Left kidney (tissue), 2 donors: ENCODE measurements around the gene SYNGR4. TPM values are rescaled to one million over a fixed set of nuclear protein-coding genes. Genes with fewer than 3 reads are reported as not detected.

ENCODE experiments used
- DNase-seq: peaks from one replicate; pipeline ENCODE4 v3.0.0-alpha.2; 2013
- polyA plus RNA-seq: library from polyadenylated mRNA; unstranded; fragments of 120-200 nt; gene quantifications from one replicate; pipeline ENCODE4 v1.2.1, GENCODE V29; 2013; ENCODE audit not compliant: insufficient read length

The SYNGR4 gene
- polyA plus RNA-seq, 1 donor, result not detected

DNA sequence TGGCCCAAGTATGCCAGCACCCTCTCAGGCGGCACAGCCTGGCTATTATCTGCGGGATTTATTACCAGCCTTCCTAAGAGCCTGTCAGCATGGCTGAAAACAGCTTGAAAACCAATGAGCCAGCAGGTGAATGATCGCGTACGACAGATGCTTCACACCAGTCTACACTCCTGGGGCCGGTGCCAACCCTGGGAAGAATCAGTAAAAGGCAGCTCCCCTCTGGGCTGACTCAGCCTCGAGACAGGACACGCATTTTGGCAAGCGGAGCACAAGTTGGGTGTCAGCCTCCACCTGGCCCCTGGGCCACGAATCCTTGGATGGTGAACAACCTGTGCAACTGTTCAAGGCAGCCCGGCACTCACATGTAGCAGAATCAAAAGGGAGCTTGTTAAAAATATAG is 23.2 kb upstream of the SYNGR4 start:
- no peak for DNase-seq

DNA sequence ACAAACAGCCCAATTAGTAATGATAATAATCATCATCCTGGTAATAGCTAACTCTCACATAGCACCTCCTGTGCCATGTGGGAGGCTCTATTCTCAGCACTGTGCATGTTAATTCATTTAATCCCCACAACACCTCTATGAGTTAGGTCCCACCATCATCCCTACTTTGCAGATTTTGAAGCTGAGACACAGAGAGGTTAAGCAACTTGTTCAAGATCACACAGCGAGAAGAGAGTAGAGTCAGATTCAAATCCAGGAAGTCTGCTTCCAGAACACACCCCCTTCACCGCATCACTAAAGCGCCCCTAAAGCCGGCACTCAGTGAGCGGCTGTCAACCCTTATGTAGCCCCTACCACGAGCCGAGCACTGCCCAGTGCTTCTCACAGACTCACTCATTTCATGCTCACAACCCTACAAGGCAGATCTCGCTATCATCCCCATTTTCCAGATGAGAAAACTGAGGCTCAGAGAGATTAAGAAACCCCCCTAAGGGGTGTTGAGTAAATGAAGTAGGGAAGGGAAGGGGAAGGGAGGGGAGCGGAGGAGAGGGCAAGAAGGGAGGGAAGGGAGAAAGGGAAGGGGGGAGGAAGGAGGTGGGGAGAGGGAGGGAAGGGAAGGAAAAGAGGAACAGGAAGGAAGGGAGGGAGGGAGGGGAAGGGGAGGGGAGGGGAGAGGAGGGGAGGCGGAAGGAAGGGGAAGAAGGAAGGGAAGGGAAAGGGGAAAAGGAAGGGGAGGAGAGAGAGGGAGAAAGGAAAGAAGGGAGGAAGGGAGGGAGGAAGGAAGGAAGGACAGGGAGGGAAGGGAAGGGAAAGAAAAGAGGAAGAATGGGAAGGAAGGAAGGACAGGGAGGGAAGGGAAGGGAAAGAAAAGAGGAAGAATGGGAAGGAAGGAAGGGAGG is 22.4 kb upstream of the SYNGR4 start:
- DNase-seq, result no peak

DNA sequence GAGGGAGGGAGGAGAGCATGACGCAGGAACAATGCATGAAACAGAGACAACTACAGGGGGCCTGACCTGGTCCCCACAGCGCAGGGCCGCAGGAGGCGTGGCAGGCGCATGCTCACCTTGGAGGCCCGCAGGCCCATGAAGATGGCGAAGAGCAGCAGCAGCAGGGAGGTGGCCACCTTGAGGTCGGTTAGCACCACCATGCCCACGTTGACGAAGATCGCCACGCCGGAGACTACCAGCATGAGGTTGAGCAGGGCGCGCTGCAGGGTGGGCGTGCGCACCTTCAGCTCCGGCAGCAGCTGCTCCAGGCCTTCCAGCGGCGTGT is 21.8 kb upstream of the SYNGR4 start:
- no peak for DNase-seq

DNA sequence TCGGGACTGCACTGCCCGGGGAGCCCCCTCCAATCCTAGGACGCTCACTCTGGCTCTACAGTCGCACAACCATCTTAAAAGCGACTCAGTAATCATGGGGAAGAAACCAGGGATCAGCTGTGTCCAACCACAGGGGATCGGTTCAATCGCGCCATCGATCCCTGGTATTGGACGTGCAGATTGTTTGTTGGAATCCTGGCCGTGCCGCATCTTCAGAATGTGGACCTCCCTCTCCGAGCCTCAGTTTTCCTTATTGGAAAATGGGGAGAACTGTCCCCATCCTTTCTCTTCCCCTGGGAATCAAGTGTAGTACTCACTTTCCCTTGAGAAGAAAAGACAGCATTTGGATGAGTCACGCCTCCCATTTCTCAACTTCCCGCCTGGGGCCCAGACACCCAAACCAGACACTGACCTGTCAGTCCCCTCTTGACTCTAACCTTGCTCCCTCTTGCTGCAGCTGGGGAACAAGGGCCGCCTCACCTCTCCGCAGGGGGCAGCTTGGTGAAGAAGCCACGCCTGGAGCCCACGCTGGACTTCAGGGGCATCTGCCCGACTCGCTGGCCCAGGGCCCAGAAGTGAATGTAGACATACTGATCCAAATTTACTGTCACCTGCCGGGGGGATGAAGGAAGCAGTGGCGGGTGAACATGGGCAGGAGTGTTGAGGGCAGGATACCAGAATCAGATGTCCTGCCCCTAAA is 21.2 kb upstream of the SYNGR4 start:
- DNase-seq, result no peak

DNA sequence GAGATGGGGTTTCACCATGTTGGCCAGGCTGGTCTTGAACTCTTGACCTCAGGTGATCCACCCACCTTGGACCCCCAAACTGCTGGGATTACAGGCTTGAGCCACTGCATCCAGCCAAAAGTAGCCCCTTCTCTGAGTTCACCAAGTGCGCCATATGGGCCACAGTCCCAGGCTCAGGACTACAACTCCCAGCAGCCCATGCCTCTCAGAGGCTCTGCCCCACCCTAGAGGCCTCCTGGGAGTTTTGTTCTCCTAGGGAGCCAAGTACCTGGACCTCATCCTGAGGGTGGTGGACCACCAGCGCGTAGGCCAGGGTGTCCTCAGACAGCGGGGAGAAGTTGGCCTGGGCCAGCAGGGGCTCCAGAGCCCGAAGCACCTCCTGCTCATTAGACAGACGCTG is 19.3 kb upstream of the SYNGR4 start:
- DNase-seq, result no peak

DNA sequence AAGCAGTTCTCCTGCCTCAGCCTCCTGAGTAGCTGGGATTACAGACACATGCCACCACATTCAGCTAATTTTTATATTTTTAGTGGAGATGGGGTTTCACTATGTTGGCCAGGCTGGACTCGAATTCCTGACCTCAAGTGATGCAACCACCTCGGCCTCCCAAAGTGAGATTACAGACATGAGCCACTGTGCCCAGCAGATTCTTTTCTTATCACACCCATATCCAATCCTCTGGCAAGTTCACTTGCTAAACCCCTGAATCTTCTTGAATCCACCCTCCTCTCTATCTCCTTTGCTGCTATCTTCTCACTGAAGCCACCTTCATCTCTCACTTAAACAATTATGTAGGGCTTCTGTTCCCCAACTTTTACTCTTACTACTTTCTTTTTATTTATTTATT is 18.0 kb upstream of the SYNGR4 start:
- no peak for DNase-seq

DNA sequence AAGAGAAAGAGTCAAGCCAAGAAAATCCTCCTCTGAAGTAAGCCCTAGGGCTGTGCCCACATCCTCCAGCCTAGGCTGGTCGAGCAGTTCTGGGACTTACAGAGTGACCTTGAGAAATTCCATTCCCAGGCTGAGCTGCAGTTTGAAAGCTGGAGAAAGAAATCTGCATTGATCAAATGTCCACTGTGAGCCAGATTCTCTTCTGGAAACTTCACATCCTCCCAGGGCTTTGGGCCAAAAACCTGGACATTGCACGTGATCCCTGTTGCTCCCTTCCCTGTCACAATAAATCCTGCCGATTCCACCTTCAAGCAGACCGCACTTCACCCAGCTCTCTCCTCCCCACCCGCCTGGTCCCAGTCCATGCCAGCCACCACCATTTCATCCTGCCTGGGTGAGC is 16.1 kb upstream of the SYNGR4 start:
- no peak for DNase-seq

DNA sequence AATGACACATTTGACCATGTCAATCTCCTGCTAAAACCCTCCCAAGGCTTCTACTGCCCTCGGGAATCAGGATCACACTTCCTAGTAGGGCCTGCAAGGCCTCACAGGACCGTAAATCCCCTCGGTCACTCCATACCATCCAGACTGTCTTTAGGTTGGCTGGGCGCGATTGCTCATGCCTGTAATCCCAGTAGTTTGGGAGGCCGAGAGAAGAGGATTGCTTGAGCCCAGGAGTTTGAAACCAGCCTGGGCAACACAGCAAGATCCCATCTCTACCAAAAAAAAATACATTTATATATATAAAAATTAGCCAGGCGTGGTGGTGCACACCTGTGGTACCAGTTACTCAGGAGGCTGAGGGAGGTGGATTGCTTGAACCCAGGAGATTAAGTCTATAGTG is 15.4 kb upstream of the SYNGR4 start:
- no peak for DNase-seq

DNA sequence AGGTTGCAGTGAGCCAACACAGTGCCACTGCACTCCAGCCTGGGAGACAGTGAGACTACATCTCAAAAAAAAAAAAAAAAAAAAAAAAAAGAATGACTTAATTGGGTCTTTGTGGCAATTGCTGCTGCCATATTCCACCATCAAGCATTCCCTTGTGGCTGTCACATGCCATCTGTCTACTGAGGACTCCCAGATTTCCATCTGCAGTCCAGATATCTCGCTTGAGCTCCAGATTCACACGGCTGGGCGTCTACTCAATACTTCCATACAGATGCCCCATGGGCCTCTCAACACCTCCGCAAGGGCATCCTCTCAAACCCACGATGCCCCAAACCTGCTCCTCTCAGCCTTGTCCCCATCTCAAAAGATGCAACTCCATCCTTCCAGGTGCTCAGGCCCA is 13.3 kb upstream of the SYNGR4 start:
- DNase-seq, result no peak

DNA sequence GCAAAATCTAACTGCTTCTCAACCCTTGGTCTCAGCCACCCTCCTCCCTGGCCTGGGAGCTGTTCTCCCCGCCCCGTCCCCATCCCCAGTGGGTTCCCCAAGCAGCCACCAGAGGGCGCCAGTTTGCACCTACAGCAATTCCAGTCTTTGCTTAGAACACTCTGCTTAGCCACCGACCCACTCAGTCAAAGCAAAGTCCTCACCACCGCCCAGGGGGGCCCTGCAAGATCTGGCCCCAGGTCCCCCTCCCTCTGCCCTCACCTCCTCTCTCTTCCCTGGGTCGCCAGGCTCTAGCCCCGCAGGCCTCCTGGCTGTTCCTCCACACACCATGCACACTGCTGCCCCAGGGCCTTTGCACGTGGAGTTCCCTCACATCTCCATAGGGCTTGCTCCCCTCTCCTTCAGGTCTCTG is 12.8 kb upstream of the SYNGR4 start:
- no peak for DNase-seq

DNA sequence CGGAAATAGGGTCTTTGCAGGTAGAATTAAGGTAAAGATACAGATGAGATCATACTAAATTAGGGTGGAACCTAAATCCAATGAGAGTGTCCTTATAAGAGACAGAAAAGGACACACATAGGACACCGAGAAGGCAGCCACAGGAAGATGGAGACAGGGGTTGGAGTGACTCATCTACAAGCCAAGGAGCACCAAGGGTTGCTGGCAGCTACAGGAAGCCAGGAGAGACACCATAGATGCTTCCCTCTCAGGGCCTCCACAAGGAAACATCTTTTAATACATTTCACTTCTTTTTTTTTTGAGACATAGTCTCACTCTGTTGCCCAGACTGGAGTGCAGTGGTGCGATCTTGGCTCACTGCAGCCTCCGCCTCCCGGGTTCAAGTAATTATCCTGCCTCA is 10.5 kb upstream of the SYNGR4 start:
- no peak for DNase-seq

DNA sequence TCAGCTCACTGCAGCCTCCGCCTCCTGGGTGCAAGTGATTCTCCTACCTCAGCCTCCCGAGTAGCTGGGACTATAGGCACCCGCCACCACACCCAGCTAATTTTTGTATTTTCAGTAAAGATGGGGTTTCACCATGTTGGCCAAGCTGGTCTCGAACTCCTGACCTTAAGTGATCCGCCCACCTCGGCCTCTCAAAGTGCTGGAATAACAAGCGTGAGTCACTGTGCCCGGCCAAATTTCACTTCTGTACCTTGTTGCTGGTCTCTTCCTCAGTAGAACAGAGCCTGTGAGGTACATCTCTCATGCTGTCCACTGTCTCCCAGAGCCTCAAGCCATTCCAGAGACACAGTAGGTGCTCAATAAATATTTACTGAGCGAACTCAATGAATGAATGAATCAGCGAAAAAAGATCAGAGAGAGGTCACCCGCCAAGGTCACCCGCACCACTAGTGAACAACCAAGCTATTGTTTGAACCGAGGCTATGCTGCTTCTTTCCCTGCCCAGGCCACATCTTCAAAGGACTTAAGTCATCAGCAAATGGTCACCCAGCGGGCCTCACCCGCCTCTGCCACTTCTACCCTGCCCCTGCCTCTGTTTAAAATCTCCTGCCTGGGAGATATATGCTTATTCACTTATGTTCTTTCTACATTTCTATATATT is 9.7 kb upstream of the SYNGR4 start:
- no peak for DNase-seq

DNA sequence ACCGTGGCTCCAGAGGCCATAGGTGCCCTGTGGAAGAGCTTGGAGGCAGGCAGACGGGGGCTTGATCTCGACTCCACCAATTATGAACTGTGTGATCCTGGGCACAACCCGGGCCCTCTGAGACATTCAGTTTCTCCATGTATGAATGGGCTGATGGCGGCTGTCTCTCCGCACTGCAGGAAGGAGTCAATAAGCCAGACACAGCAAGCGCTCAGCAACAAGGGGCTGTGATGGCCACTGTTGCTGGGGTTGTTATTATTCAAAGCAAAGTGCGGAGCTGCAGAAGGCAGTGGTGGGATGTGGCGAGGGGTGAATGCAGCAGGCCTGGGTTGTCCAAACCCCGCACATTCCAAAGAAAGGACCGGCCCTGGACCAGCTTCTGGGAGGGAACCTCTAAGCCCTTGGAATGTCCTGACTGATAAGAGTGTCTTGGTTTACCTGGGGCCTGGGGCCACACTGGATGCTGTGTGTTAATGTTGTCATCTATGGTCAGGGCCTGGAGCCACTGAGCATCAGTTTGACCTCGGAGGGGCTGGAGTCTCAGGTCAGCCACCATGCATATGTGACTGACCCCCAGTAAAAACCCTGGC is 8.7 kb upstream of the SYNGR4 start:
- no peak for DNase-seq

DNA sequence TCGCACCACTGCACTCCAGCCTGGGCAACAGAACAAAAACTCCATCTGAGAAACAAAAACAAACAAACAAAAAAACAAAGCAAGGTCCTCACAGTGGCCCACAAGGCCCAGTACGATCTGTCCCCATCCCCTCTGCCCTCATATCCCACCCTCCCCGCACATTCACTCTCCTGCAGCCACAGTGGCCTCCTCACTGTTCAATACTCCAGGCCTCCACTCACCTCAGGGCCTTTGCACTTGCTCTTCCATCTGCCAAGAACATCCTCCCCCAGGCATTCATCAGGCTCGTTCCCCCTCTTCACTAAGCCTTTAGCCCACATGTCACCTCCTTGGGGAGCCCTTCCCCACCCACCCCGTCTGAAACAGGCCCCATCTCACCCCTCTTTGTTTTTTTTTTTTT is 5.0 kb upstream of the SYNGR4 start:
- DNase-seq, result no peak

DNA sequence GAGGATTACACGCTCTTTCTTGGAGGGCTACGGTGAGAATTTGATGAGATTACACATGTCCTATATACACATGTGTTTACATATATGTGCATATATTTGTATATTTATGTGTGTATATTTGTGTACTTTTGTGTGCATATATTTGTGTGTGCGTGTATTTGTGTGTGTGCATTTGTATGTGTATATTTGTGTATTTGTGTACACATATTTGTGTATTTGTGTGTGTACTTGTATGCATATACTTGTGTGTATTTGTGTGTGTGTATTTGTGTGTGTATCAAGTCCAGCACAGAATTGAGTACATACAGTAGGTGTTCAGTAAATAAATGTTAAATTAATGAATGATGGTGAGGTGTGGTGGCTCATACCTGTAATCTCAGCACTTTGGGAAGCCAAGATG is 2.3 kb upstream of the SYNGR4 start:
- no peak for DNase-seq

DNA sequence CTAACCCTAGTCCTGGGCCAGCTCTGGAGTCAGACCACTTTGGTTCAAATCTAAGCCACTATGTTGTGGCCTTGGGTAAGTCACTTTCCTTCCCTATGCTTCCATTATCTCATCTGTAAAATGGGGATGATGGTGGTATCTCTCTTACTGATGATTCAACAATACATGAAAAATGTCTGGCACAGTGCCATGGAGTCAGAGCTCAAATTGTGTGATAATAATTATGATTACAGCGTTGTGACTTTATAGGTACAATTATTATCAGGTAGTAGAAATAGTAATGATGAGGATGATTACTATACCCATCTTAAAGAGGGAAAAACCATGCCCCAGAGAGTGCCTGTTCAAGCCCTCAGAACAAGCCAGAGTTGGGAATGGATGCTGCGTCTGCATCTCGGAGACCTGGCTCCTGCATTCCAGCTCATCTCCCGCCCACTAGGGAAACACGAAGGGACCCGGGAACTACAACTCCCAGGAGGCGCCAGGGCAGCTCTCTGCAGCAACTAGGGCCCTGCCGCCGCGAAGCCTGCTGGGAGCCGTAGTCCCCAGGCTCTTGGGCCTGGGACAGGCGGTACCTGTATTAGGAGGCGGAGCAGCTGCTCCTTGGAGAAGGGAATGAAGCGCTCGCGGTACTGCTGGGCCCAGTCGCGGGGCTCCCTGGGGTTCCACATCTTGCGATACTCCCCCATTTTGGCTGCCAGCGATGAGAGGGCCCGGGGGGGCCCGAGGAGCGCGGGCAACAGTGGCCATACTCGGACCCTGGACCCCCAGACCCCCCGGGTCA is 1.3 kb upstream of the SYNGR4 start:
- DNase-seq, result peak; percentile 93

DNA sequence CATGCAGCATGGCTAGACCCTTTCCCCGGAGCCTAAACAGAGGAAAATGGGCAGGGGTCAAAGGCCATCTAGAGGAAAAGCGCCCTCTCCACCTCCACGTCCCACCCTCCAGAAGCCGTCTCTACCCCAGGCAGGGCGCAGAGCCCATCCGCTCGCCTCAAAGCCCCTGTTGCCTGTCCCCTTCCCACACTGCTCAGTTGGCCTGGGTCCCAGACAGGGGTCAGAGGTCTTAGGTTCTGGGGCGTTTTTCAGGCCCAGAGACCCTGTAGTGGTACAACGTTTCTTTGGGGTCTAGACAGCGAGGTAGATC is 712 bp upstream of the SYNGR4 start:
- DNase-seq, result no peak

DNA sequence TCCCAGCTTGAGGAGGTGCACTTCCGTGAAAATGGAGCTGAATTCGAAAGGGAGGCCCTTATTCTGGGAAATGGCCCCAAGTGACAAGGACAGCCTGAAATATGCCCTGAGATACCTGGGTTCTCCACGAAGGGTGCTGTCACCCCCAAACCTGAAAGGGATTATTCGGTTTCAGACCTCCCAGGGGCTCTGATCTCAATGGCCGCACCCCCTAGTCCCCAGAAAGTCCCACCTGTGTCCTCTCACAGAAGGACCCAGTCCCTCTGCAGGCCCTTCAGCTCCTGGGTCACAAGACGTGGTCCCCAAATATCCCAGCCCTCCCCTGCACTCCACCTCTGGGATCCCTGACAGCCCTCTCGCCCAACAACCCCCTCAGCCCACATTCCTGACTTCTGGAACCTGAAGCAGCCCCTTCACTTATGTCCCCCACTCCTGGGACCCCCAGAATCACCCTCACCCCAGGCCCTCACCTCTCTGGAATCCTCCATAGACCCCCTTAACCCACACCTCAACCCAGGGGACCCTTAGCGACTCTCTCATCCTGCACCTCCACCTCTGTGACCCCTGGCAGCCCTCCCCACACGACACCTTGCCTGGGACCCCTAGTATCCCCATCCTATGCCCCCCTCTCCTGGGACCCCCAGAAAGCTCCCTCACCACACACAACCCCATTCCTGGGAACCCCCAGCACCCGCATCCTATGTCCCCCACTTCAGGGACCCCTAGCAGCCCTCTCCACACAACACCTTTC is 606 bp downstream of the SYNGR4 start:
- DNase-seq, result no peak

DNA sequence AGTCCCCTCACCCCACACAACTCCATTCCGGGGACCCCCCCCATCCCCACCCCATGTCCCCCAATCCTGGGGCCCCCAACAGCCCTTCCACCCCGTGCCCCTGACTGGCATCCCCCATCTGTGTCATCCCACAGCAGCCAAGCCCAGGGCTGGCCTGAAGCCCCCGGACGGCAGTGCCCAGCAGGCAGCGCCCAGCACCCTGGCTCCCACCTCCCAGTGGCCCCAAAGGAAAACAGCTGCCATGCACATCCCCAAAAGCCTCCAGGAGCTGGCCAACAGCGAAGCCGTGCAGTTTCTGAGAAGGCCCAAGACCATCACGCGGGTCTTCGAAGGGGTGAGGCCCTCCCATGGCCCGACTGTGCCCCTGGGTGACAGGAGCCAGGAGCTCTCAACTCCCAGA is 1.4 kb downstream of the SYNGR4 start:
- DNase-seq, result no peak

DNA sequence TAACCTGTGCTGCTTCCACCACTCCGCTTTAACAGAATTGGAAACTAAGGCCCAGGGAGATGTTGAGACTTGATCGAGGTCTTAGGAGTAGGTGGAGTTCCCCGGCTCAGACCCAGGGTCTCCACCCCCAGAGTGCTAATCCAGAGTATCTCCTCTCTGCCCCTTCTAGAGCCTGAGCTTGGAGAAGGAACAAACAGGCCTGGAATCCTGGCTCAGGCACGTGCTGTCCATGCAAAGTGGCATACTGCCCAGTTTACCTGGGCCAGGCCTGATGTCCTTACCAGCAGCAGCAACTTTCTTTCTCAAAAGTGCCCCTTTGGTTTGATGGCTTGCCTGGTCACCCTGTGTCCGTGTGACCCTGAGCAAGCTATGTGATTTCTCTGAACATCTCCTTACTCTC is 3.7 kb downstream of the SYNGR4 start:
- no peak for DNase-seq

DNA sequence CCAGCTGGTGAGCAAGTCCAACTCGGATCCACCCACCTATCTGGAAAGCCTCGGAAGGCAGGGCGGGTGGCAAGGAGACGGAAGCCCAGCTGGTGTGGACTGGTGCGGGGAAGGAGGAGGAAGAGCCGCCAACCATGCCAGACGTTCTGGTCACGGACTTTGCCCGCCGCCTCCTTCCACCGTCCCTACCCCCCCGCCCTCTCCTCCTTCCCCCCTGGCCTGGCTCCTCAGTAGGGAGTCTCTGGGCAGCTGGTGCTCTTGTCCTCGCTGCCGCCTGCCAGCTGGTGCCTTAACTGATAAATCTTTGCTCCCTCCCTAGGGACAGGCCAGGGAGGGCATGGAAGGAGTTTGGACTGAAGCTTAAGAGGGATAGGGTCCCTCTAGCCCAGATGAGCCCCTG is 4.8 kb downstream of the SYNGR4 start:
- DNase-seq, result peak; percentile 36

DNA sequence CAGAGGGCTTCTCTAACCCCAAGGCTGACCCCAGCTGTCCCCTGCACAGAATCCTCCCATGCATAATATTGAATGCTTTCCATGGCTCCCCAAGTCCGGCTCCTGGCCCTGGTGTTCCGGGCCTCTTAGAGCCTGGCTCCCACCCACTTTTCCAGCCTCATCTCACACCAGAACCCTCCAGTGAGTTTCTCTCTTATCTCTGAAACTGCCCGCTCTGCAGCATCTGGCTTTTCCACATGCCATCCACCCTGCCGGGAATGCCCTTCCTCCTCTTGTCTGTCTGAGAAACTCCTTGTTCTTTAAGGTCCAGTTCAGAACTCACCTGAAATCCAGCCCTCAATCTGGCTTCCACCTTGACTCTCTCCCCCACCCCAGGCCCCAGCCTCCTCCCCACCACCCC is 6.8 kb downstream of the SYNGR4 start:
- DNase-seq, result no peak
